ENCODE measurements around the gene MAMLD1. TPM values are rescaled to one million over a fixed set of nuclear protein-coding genes. Genes with fewer than 3 reads are reported as not detected.

The MAMLD1 gene
- total and polyA plus RNA-seq, 2 donors (not counting 3 experiments of a cell fraction or from before 2014, with no cell fraction given): 2.5 to 5.6 TPM

GRCh38 chrX:150489359-150490015, 126.4 kb downstream of the MAMLD1 start:
- intact Hi-C loops (cut with micrococcal nuclease) (loop anchor here (5.0 kb wide), 1 partner anchor 42 kb away; no protein-coding TSS in a partner anchor), dilution Hi-C loops (cut with MboI; ENCODE audit: extremely low pct_ligation_motif_present, low sequenced_read_pairs) (no loop called here)
- no peak overlapping the region for H3K4me3 ChIP-seq (replicated peaks in 1 of 3; ENCODE audit: insufficient read depth in 1 of 3, low read depth in 1 of 3, low read length in 3 of 3)
- no peak overlapping the region for H3K4me2 ChIP-seq (ENCODE audit: insufficient read depth, low read length)
- no peaks in the 10 kb centered on the region for H3K9me3 ChIP-seq (replicated peaks; ENCODE audit: control insufficient read depth, insufficient read depth, low read length)
- H2AFZ ChIP-seq (ENCODE audit: low read depth, low read length): no peak overlapping the region
- H3K79me2 ChIP-seq (ENCODE audit: control insufficient read depth, insufficient read depth, low read length): no peaks in the 10 kb centered on the region
- no peak for TF ChIP-seq CTCF (IDR thresholded peaks at IDR 0.05; ENCODE audit: extremely low read depth in 1 of 2, insufficient read depth in 1 of 2, low read depth in 1 of 2, low read length in 2 of 2)
- TF ChIP-seq GATA2 (IDR thresholded peaks at IDR 0.05; ENCODE audit: insufficient read depth, insufficient read length, low read depth, low read length): no peak
- no peak for TF ChIP-seq JUN (IDR thresholded peaks at IDR 0.05; ENCODE audit: borderline replicate concordance, insufficient read depth, insufficient read length, low read depth)
- TF ChIP-seq EZH2 (IDR thresholded peaks at IDR 0.05; ENCODE audit: borderline replicate concordance, low read depth, low read length, severe bottlenecking): no peak
- no peak for TF ChIP-seq POLR2A (IDR thresholded peaks at IDR 0.05; ENCODE audit: low read depth, low read length)
- no peak for TF ChIP-seq POLR2AphosphoS5 (IDR thresholded peaks at IDR 0.05; ENCODE audit: insufficient read depth, low read depth, low read length)
- no peak for TF ChIP-seq FOS (IDR thresholded peaks at IDR 0.05; ENCODE audit: borderline replicate concordance, insufficient read depth, low read length)
- no peak for TF ChIP-seq MAX (IDR thresholded peaks at IDR 0.05; ENCODE audit: insufficient read depth, insufficient read length)
- no peak for TF ChIP-seq MYC (IDR thresholded peaks at IDR 0.05; ENCODE audit: low read depth, low read length)
- POLR2A ChIA-PET: no interaction called here
- CTCF ChIA-PET: no interaction called here
- no peaks in the 10 kb centered on the region for H3K27me3 ChIP-seq (ENCODE audit: control insufficient read depth in 2 of 2, insufficient read depth in 2 of 2, low read length in 2 of 2)
- H4K20me1 ChIP-seq (replicated peaks; ENCODE audit: control insufficient read depth, extremely low read depth, insufficient read depth, low read length): no peaks in the 10 kb centered on the region
- no peak overlapping the region for H3K9ac ChIP-seq (replicated peaks; ENCODE audit: extremely low read depth, insufficient read depth, low read length)
- DNase-seq (ENCODE audit: low read depth, low spot score) (no peak), FAIRE-seq (peak; percentile 59)
- no peak overlapping the region for H3K27ac ChIP-seq (ENCODE audit: insufficient read depth, low read depth, low read length)
- no TSS peak for BruUV-seq (replicated peaks)
- H3K9me1 ChIP-seq (replicated peaks; ENCODE audit: control insufficient read depth, extremely low read depth, insufficient read depth, low read length): no peaks in the 10 kb centered on the region
- no peaks in the 10 kb centered on the region for H3K36me3 ChIP-seq (ENCODE audit: control insufficient read depth in 2 of 2, extremely low read depth in 1 of 2, insufficient read depth in 2 of 2, low read length in 2 of 2)
- H3K4me1 ChIP-seq (ENCODE audit: control insufficient read depth, extremely low read depth, insufficient read depth, low read length): no peaks in the 10 kb centered on the region

Measured in endothelial cell of umbilical vein (primary cell).